ENCODE data around the gene HOXC4. TPM values are rescaled to one million over a fixed set of nuclear protein-coding genes. Genes with fewer than 3 reads are reported as not detected.
"Not testable (repeated sequence)": the region's sequence is repeated elsewhere in the genome, so short reads cannot be mapped to it uniquely, and the experiment has no call there.

HOXC4 gene
- total RNA-seq, 6 donors from 2014 or later = 0.40 to 1.0 (median 0.59) TPM; not detected in 3

GRCh38 chr12:54041097-54041690 is 12.4 kb upstream of the HOXC4 start:
- DNase-seq = no peak
- no peak for ATAC-seq (ENCODE audit: low FRiP score in 2 of 2)
- no peak overlapping the region for H3K27ac ChIP-seq
- WGBS, 2 donors = 42 to 54% methylated on average over 2 of the region's 2 CpGs
- no peak for TF ChIP-seq CTCF (IDR thresholded peaks at IDR 0.05)
- TF ChIP-seq POLR2AphosphoS5 (IDR thresholded peaks at IDR 0.05) = no peak
- no peak overlapping the region for H3K4me3 ChIP-seq
- no peaks in the 10 kb centered on the region for H3K4me1 ChIP-seq
- H3K9me3 ChIP-seq = no peaks in the 10 kb centered on the region
- no peaks in the 10 kb centered on the region for H3K36me3 ChIP-seq
- peaks cover 0 to 14% (median 6%) of the 10 kb centered on the region in 4 donors for H3K27me3 ChIP-seq

GRCh38 chr12:54042033-54042432 is 11.6 kb upstream of the HOXC4 start:
- not testable (repeated sequence) for ATAC-seq (ENCODE audit: low FRiP score in 2 of 2); H3K9me3 ChIP-seq; H3K4me3 ChIP-seq; H3K27ac ChIP-seq; DNase-seq; H3K4me1 ChIP-seq; H3K36me3 ChIP-seq
- peaks cover 0 to 20% (median 8%) of the 10 kb centered on the region in 4 donors for H3K27me3 ChIP-seq
- WGBS, 2 donors = 62 to 65% methylated on average over 6 of the region's 6 CpGs

DNA sequence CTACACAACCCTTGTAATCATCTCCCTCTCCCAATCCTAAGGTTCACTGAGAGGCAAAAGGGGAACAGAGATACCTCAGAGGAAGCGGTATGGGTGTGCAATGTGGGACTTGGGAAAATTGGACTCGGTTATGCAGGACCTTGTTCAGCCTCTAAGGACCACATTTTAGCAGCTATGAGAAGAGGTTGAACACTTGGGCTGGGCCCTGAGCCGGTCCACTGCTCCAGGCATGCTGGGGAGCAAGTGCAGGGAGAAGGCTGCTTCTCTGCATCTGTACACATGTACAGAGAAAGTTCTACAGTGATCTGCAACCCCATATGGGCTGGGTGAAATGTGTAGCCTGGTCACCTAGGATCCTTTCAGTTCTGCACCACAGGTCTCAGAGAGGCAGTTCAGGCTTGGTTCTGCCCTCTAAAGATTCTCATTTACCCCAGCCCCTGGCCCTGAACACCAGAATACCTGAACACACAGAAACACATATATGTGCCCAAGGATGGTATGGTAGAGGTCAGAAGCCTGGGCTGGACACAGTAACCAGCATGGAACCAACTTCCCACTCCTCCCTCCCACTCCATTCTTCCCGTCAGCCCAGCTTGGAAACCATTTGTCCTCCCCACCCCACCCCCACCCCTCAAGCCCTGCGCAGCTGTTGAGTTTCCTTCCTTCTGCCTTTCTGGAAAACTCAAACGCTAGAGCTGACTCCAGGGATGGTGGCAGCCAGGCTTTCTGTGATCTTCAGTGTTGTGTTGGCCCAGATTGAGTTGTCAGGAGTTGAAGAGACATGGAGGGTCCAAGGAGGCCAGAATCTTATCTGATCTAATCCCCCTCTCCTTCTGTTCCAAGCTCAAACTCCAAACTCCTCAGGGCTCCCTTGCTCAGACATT is 10.4 kb upstream of the HOXC4 start:
- 43 to 44% methylated on average over 6 of the region's 6 CpGs for WGBS, 2 donors
- H3K27ac ChIP-seq = no peak overlapping the region
- H3K27me3 ChIP-seq = peaks cover 0 to 30% (median 14%) of the 10 kb centered on the region in 4 donors
- H3K4me1 ChIP-seq = peaks cover 0 to 12% (median 7%) of the 10 kb centered on the region in 4 donors
- H3K9me3 ChIP-seq = no peaks in the 10 kb centered on the region
- no peak for ATAC-seq (ENCODE audit: low FRiP score in 2 of 2)
- H3K4me3 ChIP-seq = no peak overlapping the region
- DNase-seq = no peak
- H3K36me3 ChIP-seq = no peaks in the 10 kb centered on the region
- TF ChIP-seq POLR2AphosphoS5 (IDR thresholded peaks at IDR 0.05) (no peak), POLR2A (IDR thresholded peaks at IDR 0.05) (no peak), EP300 (IDR thresholded peaks at IDR 0.05) (no peak), CTCF (IDR thresholded peaks at IDR 0.05) (no peak)

- TF ChIP-seq POLR2AphosphoS5 (IDR thresholded peaks at IDR 0.05) = no peak
- no peak for TF ChIP-seq CTCF (IDR thresholded peaks at IDR 0.05)
- TF ChIP-seq POLR2A (IDR thresholded peaks at IDR 0.05) = no peak
- TF ChIP-seq EP300 (IDR thresholded peaks at IDR 0.05) = no peak
- no peak overlapping the region for H3K27ac ChIP-seq
- no peak for DNase-seq
- 42 to 44% methylated on average over 5 of the region's 5 CpGs for WGBS, 2 donors
- no peaks in the 10 kb centered on the region for H3K9me3 ChIP-seq
- H3K4me1 ChIP-seq = peaks cover 0 to 12% (median 7%) of the 10 kb centered on the region in 4 donors
- H3K4me3 ChIP-seq = no peak overlapping the region
- H3K36me3 ChIP-seq = no peaks in the 10 kb centered on the region
- H3K27me3 ChIP-seq = peaks cover 0 to 33% (median 14%) of the 10 kb centered on the region in 4 donors
- ATAC-seq (ENCODE audit: low FRiP score in 2 of 2) = no peak
Measured at GRCh38 chr12:54044425-54045103, 9.1 kb upstream of the HOXC4 start.

- Histone ChIP-seq H3K36me3 (no peaks in the 10 kb centered on the region), H3K4me1 (peaks cover 0 to 12% (median 7%) of the 10 kb centered on the region in 4 donors), H3K27me3 (peaks cover 0 to 36% (median 16%) of the 10 kb centered on the region in 4 donors), H3K27ac (no peak overlapping the region), H3K9me3 (no peaks in the 10 kb centered on the region), H3K4me3 (no peak overlapping the region)
- no peak for TF ChIP-seq POLR2AphosphoS5 (IDR thresholded peaks at IDR 0.05)
- no peak for TF ChIP-seq POLR2A (IDR thresholded peaks at IDR 0.05)
- no peak for TF ChIP-seq CTCF (IDR thresholded peaks at IDR 0.05)
- TF ChIP-seq EP300 (IDR thresholded peaks at IDR 0.05) = no peak
- DNase-seq (no peak), ATAC-seq (ENCODE audit: low FRiP score in 2 of 2) (no peak)
Measured at GRCh38 chr12:54045401-54045800, 8.2 kb upstream of the HOXC4 start.
